ENCODE measurements around the gene CCDC90B. TPM values are rescaled to one million over a fixed set of nuclear protein-coding genes. Genes with fewer than 3 reads are reported as not detected.
A peak's percentile ranks its signal among the peaks of the same experiment; 100 is the strongest.

CCDC90B gene
- total and polyA plus RNA-seq, 11 donors = 17.9 to 31.7 (median 26.7) TPM

DNA sequence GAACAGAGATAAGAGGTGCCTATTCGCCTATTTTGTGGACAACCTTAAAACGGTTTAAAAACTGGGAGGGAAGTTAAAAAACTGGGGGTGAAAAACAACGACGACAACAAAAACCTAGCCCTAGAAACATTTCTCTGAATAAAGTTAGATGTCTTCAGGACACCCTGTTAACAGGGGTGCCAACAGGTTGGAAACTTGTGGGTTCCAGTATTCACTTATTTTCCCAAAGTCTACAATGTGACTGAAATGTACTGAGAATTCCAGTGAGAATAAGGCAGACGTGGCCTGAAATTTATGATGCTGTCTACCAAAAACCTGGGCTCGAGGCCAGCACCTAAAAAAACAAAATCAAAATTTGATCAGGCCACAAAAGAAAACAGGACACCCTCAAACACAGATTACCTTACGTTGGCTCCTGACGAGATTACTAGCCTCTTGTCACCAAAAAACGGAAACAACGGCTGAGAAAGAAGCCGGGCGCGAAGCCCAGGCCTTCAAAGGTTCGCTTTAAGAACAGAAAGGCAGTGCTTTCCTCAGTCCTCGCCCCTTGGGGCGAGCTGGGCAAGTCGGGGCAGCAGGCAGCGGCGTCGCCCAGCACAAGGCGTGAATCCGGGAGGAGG lies 906 bp downstream of the CCDC90B start:
- Histone ChIP-seq H3K27me3 (no peaks in the 10 kb centered on the region), H3K4me3 (peak overlapping the region; percentile 29 to 99 (median 83)), H3K27ac (peak overlapping the region; percentile 90 to 99 (median 98)), H3K9me3 (no peaks in the 10 kb centered on the region), H3K4me1 (peaks cover 0 to 45% (median 26%) of the 10 kb centered on the region in 12 donors), H3K36me3 (peaks cover 0 to 4% (median 0%) of the 10 kb centered on the region in 9 donors)
- ATAC-seq (peak; percentile 30 to 73 (median 66)), DNase-seq (no peak)
- intact Hi-C loops (cut with DNase I) = loop anchor here in 5 of 10 donors (5.0 to 10.0 kb wide), 7 partner anchors 93 to 532 kb away; partner anchors contain the start of genes DDIAS (in 3 of the 5), PRCP (in 3 of the 5), ANKRD42 (in 1 of the 5) and PCF11 (in 1 of the 5)
- no peak for TF ChIP-seq POLR2A (IDR thresholded peaks at IDR 0.05)
- TF ChIP-seq, protein P1, sequence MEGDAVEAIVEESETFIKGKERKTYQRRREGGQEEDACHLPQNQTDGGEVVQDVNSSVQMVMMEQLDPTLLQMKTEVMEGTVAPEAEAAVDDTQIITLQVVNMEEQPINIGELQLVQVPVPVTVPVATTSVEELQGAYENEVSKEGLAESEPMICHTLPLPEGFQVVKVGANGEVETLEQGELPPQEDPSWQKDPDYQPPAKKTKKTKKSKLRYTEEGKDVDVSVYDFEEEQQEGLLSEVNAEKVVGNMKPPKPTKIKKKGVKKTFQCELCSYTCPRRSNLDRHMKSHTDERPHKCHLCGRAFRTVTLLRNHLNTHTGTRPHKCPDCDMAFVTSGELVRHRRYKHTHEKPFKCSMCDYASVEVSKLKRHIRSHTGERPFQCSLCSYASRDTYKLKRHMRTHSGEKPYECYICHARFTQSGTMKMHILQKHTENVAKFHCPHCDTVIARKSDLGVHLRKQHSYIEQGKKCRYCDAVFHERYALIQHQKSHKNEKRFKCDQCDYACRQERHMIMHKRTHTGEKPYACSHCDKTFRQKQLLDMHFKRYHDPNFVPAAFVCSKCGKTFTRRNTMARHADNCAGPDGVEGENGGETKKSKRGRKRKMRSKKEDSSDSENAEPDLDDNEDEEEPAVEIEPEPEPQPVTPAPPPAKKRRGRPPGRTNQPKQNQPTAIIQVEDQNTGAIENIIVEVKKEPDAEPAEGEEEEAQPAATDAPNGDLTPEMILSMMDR (IDR thresholded peaks at IDR 0.05) = no peak
- WGBS, 4 donors = 1 to 2% (median 2%) methylated on average over 21 to 22 of the region's 22 CpGs

DNA sequence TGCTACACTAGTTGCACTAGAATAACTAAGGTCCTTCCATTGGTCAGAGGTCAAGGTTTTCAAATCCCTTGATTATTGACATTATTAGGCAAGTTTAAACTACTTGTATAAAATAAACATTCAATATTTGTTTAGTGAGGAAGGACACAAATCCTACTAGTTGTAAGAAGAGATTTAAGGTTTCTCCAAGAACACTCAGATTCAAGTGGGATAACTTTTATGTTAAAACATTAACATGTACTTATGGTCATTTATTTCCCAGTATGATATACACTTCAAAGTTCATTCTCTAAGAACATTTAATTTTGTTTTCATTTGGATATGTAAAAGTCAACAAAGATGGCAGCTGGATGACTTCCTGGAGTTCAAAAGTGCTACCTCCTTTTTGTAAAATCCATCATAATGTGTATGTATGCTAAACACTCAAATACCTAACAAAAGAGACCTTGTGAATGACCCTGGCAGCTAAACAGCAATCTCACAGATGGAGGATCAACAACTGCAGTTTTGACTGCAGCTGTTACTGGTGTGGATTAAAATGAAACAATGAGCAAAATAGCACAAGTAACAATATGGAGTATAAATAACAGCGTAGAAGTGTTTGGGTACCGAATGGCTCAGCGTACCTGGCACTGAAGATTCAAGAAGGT lies 1.5 kb downstream of the CCDC90B start:
- 7 to 17% (median 11%) methylated on average over 3 of the region's 3 CpGs for WGBS, 4 donors
- ATAC-seq (no peak), DNase-seq (no peak)
- Histone ChIP-seq H3K4me1 (peaks cover 0 to 45% (median 26%) of the 10 kb centered on the region in 12 donors), H3K4me3 (peak overlapping the region in 11 of 12 donors; percentile 63 to 99 (median 88)), H3K36me3 (peaks cover 0 to 11% (median 3%) of the 10 kb centered on the region in 9 donors), H3K9me3 (no peaks in the 10 kb centered on the region), H3K27me3 (no peaks in the 10 kb centered on the region), H3K27ac (peak overlapping the region in 8 of 12 donors; percentile 90 to 99 (median 98))
- TF ChIP-seq, protein P1 (IDR thresholded peaks at IDR 0.05) = no peak
- no peak for TF ChIP-seq POLR2A (IDR thresholded peaks at IDR 0.05)
- intact Hi-C loops (cut with DNase I) = loop anchor here in 5 of 10 donors (5.0 to 10.0 kb wide), 7 partner anchors 92 to 533 kb away; partner anchors contain the start of genes DDIAS (in 3 of the 5), PRCP (in 3 of the 5), ANKRD42 (in 1 of the 5) and PCF11 (in 1 of the 5)

DNA sequence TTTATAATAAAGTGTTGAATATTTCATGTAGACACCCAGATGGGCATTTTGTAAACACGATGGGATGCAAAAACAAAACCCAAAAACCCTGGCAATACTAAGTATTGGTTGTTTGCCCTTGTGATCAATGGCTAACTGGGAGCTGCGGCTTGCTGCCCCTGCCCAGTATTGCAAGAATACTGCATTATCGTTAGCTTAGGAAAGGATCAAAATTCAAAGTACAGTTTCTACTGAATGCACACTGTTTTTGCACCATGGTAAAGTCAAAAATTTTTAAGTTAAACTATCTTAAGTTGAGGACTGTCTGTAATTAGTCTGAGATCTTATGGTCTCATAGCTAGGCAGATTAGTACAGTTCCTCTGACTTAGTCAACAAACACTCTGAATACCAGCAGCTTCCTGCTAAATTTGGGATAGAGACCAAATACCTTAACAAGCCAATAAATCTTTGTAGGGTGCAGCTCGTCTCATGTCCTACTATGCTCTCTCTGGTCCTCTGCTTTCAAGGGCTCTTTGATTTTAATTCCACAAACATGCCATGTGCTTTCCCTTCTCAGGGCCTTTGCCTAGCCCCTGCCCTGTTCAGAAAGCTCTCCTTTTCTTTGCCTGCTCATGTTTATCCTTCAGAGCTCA lies 4.0 kb downstream of the CCDC90B start:
- Histone ChIP-seq H3K9me3 (no peaks in the 10 kb centered on the region), H3K27me3 (no peaks in the 10 kb centered on the region), H3K4me1 (peaks cover 0 to 45% (median 26%) of the 10 kb centered on the region in 12 donors), H3K27ac (no peak overlapping the region), H3K4me3 (no peak overlapping the region), H3K36me3 (peaks cover 0 to 35% (median 28%) of the 10 kb centered on the region in 9 donors)
- ATAC-seq = no peak
- no peak for DNase-seq
- no peak for TF ChIP-seq POLR2A (IDR thresholded peaks at IDR 0.05)
- TF ChIP-seq, protein P1 (IDR thresholded peaks at IDR 0.05) = no peak
- intact Hi-C loops (cut with DNase I) = loop anchor here in 2 of 10 donors (10.0 kb wide), 1 partner anchor 377 kb away; the partner anchor contains the start of genes DDIAS (in 2 of the 2) and PRCP (in 2 of the 2)
- WGBS, 4 donors = 55 to 72% (median 66%) methylated on average over 4 of the region's 4 CpGs
